ES-I3 (cell line): ENCODE data around the gene SLC9A8.

Source experiments
- H3K36me3 ChIP-seq: 2 replicates; pipeline ENCODE4 v1.6.1; 2013; ENCODE audit warnings: mild to moderate bottlenecking, low read length, control low read depth, moderate library complexity; ENCODE audit not compliant: insufficient read depth
- H3K4me1 ChIP-seq: 2 replicates; pipeline ENCODE4 v1.6.1; 2013; ENCODE audit warnings: mild to moderate bottlenecking, control low read depth, low read length; ENCODE audit not compliant: insufficient read depth
- H3K9ac ChIP-seq: 2 replicates; pipeline ENCODE4 v1.6.1; 2013; ENCODE audit warnings: low read depth, mild to moderate bottlenecking, low read length, moderate library complexity
- H3K9me3 ChIP-seq: 2 replicates; pipeline ENCODE4 v1.6.1; 2013; ENCODE audit warnings: mild to moderate bottlenecking, low read length, moderate library complexity; ENCODE audit not compliant: control insufficient read depth, insufficient read depth

The SLC9A8 gene

GRCh38 chr20:49919009-49919408 lies 106.4 kb downstream of the SLC9A8 start:
- Histone ChIP-seq H3K36me3 (no peaks in the 10 kb centered on the region), H3K4me1 (peaks cover 3% of the 10 kb centered on the region; the same call in 1 of the 2 replicates), H3K9ac (no peak overlapping the region)

GRCh38 chr20:49919461-49919860 lies 106.8 kb downstream of the SLC9A8 start:
- Histone ChIP-seq H3K36me3 (no peaks in the 10 kb centered on the region), H3K9me3 (no peaks in the 10 kb centered on the region), H3K4me1 (no peaks in the 10 kb centered on the region), H3K9ac (no peak overlapping the region)

More at GRCh38 chr20:49919009-49919408, 106.4 kb downstream of the SLC9A8 start:
- H3K9me3 ChIP-seq, result no peaks in the 10 kb centered on the region

- Histone ChIP-seq H3K36me3 (no peaks in the 10 kb centered on the region), H3K4me1 (no peaks in the 10 kb centered on the region), H3K9ac (no peak overlapping the region), H3K9me3 (no peaks in the 10 kb centered on the region)
Observed at GRCh38 chr20:49924247-49924646, 111.6 kb downstream of the SLC9A8 start.

- Histone ChIP-seq H3K9me3 (no peaks in the 10 kb centered on the region), H3K36me3 (no peaks in the 10 kb centered on the region), H3K4me1 (no peaks in the 10 kb centered on the region), H3K9ac (no peak overlapping the region)
Observed at GRCh38 chr20:49925901-49926454, 113.3 kb downstream of the SLC9A8 start.

GRCh38 chr20:49928411-49929141 lies 115.9 kb downstream of the SLC9A8 start:
- H3K9me3 ChIP-seq, result no peaks in the 10 kb centered on the region
- H3K36me3 ChIP-seq, result no peaks in the 10 kb centered on the region
- no peaks in the 10 kb centered on the region for H3K4me1 ChIP-seq
- H3K9ac ChIP-seq, result no peak overlapping the region

GRCh38 chr20:49929142-49929494 lies 116.5 kb downstream of the SLC9A8 start:
- H3K9me3 ChIP-seq, result no peaks in the 10 kb centered on the region
- no peak overlapping the region for H3K9ac ChIP-seq
- no peaks in the 10 kb centered on the region for H3K4me1 ChIP-seq
- no peaks in the 10 kb centered on the region for H3K36me3 ChIP-seq

- Histone ChIP-seq H3K9me3 (no peaks in the 10 kb centered on the region), H3K9ac (peak overlapping the region; percentile 52; the same call in 1 of the 2 replicates)
Observed at GRCh38 chr20:49935746-49936152, 123.1 kb downstream of the SLC9A8 start.

GRCh38 chr20:49936153-49937026 lies 123.8 kb downstream of the SLC9A8 start, which contains the start of gene RNF114:
TSS of gene RNF114 (plus strand) at chr20:49936397. CDS start at chr20:49936413, 16 bp downstream.
- peaks cover 4% of the 10 kb centered on the region for H3K36me3 ChIP-seq
- H3K9me3 ChIP-seq, result no peaks in the 10 kb centered on the region
- H3K4me1 ChIP-seq, result peaks cover 9% of the 10 kb centered on the region
- H3K9ac ChIP-seq, result peak within 1 kb of the TSS; percentile 76

More at GRCh38 chr20:49935746-49936152, 123.1 kb downstream of the SLC9A8 start:
- peaks cover 9% of the 10 kb centered on the region for H3K4me1 ChIP-seq
- H3K36me3 ChIP-seq, result peaks cover 4% of the 10 kb centered on the region

GRCh38 chr20:49937027-49937929 lies 124.7 kb downstream of the SLC9A8 start:
- Histone ChIP-seq H3K9ac (peak overlapping the region; percentile 76), H3K9me3 (no peaks in the 10 kb centered on the region), H3K4me1 (peaks cover 9% of the 10 kb centered on the region), H3K36me3 (peaks cover 4% of the 10 kb centered on the region)

GRCh38 chr20:49938173-49939163 lies 125.8 kb downstream of the SLC9A8 start:
- Histone ChIP-seq H3K9ac (peak overlapping the region; percentile 76; the same call in 1 of the 2 replicates), H3K36me3 (peaks cover 12% of the 10 kb centered on the region)

GRCh38 chr20:49941456-49941855 lies 128.8 kb downstream of the SLC9A8 start:
- Histone ChIP-seq H3K9me3 (no peaks in the 10 kb centered on the region), H3K4me1 (peaks cover 9% of the 10 kb centered on the region), H3K36me3 (peaks cover 21% of the 10 kb centered on the region), H3K9ac (no peak overlapping the region)

More at GRCh38 chr20:49938173-49939163, 125.8 kb downstream of the SLC9A8 start:
- H3K4me1 ChIP-seq, result peaks cover 9% of the 10 kb centered on the region
- H3K9me3 ChIP-seq, result no peaks in the 10 kb centered on the region
